H7 (cell line): Measurements from ENCODE around the gene TSPAN18. TPM values are rescaled to one million over a fixed set of nuclear protein-coding genes. Genes with fewer than 3 reads are reported as not detected.
"Not testable (repeated sequence)": the region's sequence is repeated elsewhere in the genome, so short reads cannot be mapped to it uniquely, and the experiment has no call there.

Source experiments
- DNase-seq: peaks from one replicate; pipeline ENCODE4 v3.0.0; 2012
- H3K27me3 ChIP-seq: 2 replicates; pipeline ENCODE4 v1.6.0; 2011; ENCODE audit warnings: mild to moderate bottlenecking, low read length; ENCODE audit not compliant: control insufficient read depth, insufficient read depth
- H3K36me3 ChIP-seq: replicated peaks from 2 replicates; pipeline ENCODE4 v1.5.1; 2011; ENCODE audit warnings: low read length; ENCODE audit not compliant: control insufficient read depth, insufficient read depth
- H3K4me3 ChIP-seq: 2 replicates; pipeline ENCODE4 v1.5.1; 2011; ENCODE audit warnings: low read depth, mild to moderate bottlenecking, control low read depth, low read length, moderate library complexity; ENCODE audit not compliant: insufficient read depth
- total RNA-seq: library from RNA; depleted of rRNA; stranded (reverse); fragments of >200 nt; shearing (Covaris generic); gene quantifications from 2 replicates; pipeline ENCODE4 v1.2.3, GENCODE V29; 2014

TSPAN18 gene
- total RNA-seq, 1 experiment from 2014 or later, result 25.7 TPM

DNA sequence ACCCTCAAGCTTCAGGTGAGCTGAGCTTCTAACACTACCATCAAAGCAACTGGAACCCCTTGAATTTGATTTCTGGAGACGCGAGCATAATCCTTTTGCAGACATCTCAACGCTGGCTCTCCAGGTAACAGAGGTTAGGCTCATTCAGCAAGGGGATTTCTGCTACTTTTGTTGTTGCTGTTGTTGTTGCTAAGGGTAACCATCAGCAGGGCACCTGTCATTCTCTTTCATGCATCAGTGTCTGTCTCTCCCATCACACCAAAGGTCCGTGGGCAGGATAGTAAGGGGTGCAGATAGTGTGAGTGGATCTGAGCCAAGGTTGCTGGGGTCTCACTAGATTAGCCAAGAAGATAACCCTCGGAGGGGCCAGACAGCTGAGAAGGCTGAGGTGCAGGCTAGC lies 133.6 kb downstream of the TSPAN18 start:
- Histone ChIP-seq H3K4me3 (no peak overlapping the region), H3K27me3 (no peaks in the 10 kb centered on the region), H3K36me3 (no peaks in the 10 kb centered on the region)
- DNase-seq, result no peak

DNA sequence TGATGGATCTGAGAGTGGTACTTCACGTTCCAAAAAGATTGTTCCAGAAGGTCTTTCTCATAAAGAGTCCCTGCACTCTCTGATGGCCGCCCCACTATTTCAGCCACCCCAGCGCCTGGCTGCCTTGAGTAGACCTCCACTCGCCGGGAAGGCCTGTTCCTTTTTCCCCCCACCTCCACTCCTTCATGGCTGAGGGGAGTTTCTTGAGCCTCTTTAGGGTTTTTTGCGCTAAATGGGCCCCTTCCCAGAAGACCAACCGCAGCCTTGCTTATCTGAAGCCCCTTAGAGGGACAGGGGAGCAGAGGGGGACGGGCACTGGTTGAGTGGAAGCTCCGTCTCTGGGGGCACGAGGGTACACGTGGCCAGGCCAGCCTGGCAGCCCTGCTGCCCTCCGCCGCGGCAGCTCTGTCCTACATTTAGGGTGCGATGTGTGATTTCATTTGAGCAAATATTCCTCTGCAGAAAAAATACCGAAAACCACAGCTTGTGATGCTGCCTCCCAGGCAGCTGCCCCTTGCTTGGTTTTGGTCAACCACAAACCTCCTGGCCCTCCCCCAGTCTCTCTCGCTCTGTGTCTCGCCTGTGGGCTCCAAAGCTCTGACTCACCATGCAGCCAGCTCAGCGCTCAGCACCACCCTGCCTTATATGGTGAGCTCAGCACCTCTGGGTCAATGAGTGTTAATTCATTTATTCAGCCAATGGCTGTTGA lies 135.2 kb downstream of the TSPAN18 start:
- peak; percentile 81 for DNase-seq
- no peaks in the 10 kb centered on the region for H3K27me3 ChIP-seq
- no peaks in the 10 kb centered on the region for H3K36me3 ChIP-seq
- no peak overlapping the region for H3K4me3 ChIP-seq

DNA sequence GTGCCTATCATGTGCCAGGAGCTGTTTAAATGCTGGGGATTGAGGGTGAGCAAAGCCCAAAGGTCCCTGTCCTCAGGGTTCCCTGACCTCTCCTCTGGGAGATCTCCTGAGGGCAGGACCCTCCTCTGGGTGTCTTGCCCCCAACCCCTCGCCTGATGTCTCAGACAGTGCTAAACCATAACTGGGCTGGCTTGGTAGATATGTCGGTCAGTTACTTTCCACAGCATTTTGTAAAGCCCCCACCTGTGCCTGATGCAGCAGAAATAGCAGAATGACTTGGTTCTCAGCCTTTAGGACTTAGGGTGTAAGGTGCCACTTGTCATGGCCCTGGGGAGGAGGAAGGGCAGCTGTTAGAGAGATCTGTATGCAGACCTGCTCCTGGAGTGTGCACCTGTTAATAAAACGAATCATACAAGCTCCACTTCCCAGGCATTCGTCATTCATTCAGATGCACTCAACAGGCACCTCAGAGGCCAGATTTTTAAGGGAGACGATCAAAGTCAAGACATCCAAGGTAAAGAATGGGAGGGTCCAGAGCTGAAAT lies 135.9 kb downstream of the TSPAN18 start:
- no peak for DNase-seq
- no peaks in the 10 kb centered on the region for H3K27me3 ChIP-seq

DNA sequence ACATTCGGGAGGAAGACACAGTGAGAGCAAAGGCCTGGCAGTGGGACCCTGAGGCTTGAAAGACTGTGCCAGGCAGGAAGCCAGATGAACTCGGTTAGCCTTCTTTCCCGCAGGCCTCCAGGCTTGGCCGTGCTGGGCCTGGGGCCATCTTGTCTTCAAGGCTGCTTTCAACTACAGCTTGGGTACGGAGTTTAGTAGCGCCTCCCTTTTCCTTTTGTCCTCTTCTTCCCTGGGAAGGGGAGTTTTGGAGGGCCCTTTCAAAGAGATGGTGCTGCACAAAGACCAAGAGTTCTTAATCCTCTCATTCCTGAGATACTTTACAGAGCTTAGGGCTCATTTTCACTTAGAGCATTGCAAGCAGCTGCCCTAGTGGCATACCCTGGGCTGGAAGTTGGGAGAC lies 136.5 kb downstream of the TSPAN18 start:
- no peaks in the 10 kb centered on the region for H3K36me3 ChIP-seq
- DNase-seq, result no peak
- no peak overlapping the region for H3K4me3 ChIP-seq
- no peaks in the 10 kb centered on the region for H3K27me3 ChIP-seq

More for the DNA sequence above, 135.9 kb downstream of the TSPAN18 start:
- H3K36me3 ChIP-seq, result no peaks in the 10 kb centered on the region
- H3K4me3 ChIP-seq, result no peak overlapping the region

DNA sequence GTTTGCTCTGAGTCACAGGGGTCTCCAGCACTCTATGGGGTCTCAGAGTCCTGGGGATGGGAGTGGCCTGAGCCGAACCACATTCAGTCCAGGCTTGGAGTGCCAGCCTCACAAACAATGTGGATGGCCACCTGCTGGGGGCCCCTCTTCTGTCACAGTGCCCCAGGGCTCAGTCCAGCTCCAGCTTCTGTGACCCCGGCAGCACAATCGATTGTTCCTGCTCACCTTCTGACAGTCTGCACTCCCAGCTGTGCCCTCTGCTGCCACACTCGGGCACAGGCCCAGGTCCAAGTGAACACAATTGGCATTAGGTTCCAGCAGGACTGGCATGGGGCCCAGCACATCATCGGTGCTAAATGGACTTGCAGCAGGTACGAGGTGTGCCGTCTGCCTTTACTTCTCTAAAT lies 139.1 kb downstream of the TSPAN18 start:
- no peaks in the 10 kb centered on the region for H3K36me3 ChIP-seq
- no peaks in the 10 kb centered on the region for H3K27me3 ChIP-seq
- no peak overlapping the region for H3K4me3 ChIP-seq
- DNase-seq, result no peak

DNA sequence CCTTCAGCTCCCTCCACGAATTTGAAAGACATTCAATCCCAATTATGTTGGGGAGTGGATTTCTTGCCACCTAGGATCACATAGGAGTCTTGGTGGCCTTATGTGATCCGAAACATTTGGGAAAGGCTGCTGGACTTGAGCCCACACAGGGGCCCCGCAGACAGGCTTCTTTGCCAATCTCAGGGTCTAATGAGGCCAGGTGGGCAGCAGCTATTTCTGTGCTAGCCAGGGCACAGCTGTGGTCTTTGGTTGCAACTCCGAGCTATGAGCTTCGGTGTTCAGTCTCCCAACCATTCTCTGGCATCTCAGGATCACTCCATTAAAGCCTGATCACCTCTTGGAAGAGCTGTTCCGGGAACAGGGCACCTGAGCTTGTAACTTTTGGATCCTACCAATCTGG lies 139.5 kb downstream of the TSPAN18 start:
- DNase-seq, result no peak
- H3K4me3 ChIP-seq, result no peak overlapping the region

DNA sequence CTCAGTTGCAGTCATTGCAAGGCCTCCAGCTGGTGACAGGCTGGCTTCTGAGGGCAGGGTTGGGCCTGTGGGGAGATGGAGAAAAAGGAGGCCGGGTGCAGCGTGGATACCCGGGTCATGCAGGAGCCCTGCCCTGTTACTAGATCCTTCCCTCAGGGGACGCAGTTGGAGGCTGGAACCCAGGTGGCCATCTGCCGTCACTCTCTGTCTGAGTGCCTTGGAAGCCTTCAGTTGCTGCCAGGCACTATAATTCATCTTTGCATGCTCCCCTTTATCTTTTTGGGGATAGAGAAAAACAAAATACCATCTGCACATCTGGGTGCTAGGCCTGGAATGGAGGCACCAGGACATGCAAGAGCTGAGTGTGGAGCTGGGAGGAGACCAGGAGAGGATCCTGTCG lies 141.3 kb downstream of the TSPAN18 start:
- Histone ChIP-seq H3K27me3 (no peaks in the 10 kb centered on the region), H3K36me3 (no peaks in the 10 kb centered on the region), H3K4me3 (no peak overlapping the region)
- DNase-seq, result no peak

More for the DNA sequence above, 139.5 kb downstream of the TSPAN18 start:
- Histone ChIP-seq H3K36me3 (no peaks in the 10 kb centered on the region), H3K27me3 (no peaks in the 10 kb centered on the region)

DNA sequence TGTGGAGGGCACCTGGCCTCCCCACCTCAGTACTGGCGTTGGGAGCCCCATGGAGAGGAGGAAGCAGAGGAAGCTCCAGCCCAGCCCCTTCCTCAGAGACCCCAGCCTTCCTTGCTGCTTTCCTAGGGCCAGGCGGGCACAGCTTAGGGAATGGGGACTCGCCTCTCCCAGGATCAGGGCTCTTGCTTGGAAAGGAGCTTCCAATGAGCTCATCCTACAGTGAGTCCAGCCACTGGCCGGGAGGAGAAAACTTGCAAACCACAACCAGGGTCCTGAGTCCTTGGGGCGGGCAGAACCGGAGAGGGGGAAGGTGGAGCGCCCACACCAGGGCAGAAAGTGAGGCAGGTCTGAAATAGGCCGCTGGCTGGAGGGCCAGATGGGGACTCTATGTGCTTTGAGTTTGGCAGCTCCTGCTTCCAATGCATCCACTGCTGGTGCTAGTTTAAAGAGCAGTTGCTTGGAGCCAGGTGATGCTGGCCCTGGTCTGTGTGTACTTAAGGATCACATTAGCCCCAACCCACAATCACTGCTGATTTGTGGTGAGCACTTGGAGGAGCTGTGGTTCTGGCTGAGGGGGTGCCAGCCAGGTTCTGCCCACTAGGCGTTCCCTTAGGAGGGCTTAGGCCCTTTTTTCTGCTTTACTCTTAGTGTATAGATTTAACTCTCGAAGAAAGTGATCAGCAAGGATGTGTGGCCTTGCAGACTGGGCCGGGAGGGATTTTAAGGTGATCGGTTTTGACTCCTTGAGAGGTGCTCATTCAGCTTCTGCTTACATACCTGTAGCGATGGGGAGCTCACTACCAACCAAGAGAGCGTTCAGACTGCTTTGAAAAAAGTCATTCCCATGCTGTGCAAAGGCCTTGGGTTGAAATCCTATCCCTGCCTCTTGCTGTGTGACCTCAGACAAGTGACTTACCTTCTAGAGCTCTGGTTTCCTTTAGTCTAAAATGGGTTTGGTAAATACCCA lies 142.0 kb downstream of the TSPAN18 start:
- Histone ChIP-seq H3K27me3 (no peaks in the 10 kb centered on the region), H3K4me3 (no peak overlapping the region), H3K36me3 (no peaks in the 10 kb centered on the region)
- DNase-seq, result no peak

DNA sequence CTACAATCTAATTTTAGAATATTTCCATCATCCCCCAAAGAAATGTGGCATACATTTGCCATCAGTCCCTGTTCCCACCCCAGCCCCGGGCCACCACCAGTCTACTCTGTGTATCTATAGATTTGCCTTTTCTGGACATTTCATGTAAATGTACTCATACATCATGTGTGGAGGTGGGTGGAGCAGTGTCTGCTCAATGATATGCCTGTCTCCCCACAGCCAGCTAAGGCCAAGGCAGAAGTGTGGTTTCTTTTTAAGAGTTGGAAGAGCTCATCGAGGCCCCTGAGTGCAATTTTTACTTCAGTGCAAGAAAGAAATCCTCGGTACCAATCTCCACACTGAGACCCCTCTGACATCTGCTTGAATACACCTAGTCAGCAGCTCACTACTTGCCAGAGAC lies 143.4 kb downstream of the TSPAN18 start:
- no peak for DNase-seq
- H3K4me3 ChIP-seq, result no peak overlapping the region
- no peaks in the 10 kb centered on the region for H3K36me3 ChIP-seq
- no peaks in the 10 kb centered on the region for H3K27me3 ChIP-seq

DNA sequence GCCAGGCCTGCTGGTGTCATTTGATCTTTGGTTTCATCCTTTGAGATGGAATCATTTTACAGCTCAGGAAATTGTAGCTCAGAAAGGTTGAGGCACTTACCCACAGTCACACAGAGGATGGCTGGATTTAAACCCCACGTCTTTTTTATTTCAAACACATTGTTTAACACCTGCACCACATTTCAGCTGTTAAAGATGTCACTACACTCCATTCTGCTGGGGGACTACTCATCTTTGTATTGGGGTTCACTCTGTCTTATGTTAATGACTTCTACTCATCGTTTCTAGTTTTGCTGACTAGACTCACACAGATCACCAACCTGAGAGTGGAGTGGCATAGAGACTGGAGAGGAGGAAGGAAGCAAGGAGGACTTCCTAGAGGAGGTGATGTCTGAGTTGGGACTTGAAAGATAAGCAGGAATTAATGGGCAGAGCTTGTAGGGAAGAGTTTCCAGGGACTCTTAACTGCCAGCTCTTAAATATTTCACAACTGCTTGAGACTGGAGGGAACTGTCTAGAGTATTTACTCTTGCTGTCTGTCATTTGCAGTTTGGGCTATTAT lies 143.9 kb downstream of the TSPAN18 start:
- Histone ChIP-seq H3K4me3 (no peak overlapping the region), H3K27me3 (no peaks in the 10 kb centered on the region), H3K36me3 (no peaks in the 10 kb centered on the region)
- no peak for DNase-seq

DNA sequence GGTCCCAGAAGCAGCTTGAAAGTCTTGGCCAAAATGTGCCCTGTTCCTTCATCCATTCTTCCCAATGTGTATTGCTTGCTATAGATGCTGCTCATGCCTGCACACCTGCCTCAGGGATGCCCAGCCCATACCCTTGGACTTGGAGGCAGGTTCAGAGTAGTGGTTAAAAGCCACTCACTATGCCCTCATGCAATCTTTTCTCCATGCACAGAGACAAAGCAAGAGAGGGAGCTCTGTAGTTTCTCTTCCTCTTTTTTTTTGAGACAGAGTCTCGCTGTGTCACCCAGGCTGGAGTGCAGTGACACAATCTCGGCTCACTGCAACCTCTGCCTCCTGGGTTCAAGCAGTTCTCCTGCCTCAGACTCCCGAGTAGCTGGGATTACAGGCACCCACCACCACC lies 144.9 kb downstream of the TSPAN18 start:
- not testable (repeated sequence) for H3K36me3 ChIP-seq, H3K27me3 ChIP-seq, DNase-seq, H3K4me3 ChIP-seq

DNA sequence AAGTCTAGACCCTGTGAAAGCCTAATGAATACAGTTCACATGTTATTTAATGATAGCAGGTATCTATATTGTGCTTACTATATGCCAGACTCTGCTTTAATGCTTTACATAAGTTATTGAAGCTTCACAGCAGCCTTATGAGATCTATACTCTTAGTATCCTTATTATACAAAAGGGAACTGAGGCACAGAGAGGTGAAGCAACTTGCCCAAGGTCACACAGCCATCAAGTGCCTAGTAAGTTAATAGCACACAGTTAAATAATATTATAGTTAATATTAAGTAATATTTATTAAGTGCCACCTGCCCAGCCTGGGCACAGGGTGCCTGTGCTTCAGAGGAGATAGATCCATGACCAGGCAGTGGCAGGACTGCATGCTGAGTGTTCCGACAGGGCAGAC lies 145.8 kb downstream of the TSPAN18 start:
- no peaks in the 10 kb centered on the region for H3K27me3 ChIP-seq
- H3K4me3 ChIP-seq, result no peak overlapping the region
- H3K36me3 ChIP-seq, result no peaks in the 10 kb centered on the region
- DNase-seq, result no peak

DNA sequence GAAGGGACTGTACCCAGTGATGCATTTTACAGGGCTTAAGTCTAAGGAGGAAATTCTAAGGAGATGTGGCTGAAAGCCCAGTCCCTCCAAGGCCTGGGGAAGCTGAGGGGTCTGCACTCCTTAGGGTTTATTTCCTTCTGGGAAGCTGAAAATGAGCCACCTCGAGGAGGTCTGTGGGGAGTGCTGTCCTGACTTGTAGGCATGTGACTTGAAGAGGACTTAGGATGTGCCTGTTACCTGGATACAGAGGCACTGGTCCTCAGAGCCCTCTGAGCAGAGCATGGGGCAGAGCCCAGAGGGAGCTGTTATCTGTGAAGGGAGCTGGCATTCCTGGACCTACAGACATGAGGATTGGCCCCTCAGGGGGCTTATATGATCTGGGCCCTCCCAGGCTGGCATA lies 146.8 kb downstream of the TSPAN18 start:
- Histone ChIP-seq H3K27me3 (no peaks in the 10 kb centered on the region; the same call in 1 of the 2 replicates), H3K4me3 (no peak overlapping the region), H3K36me3 (no peaks in the 10 kb centered on the region)
- no peak for DNase-seq

DNA sequence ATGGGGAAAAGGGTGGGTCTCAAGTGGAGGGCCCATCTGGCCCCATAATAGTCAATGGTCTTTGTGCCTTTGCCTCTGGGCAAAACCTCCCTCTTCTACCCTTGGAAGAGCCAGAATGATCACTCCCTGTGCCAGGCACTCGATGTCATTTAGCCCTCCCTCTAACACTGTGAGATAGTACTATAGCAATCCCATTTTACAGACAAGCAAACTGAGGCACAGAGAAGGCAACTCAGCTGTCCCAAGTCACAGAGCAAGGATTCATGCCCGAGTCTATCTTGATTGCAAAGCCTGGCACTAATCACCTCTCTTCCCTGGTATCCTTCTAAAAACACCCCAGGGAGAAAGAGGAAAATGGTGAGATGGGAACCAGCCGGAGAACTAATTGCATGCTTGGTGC lies 147.5 kb downstream of the TSPAN18 start:
- H3K36me3 ChIP-seq, result no peaks in the 10 kb centered on the region
- H3K27me3 ChIP-seq, result no peaks in the 10 kb centered on the region; the same call in 1 of the 2 replicates
- DNase-seq, result no peak
- H3K4me3 ChIP-seq, result no peak overlapping the region
